Measurements from ENCODE around the gene BCR. TPM values are rescaled to one million over a fixed set of nuclear protein-coding genes. Genes with fewer than 3 reads are reported as not detected.
"Not testable (repeated sequence)": the region's sequence is repeated elsewhere in the genome, so short reads cannot be mapped to it uniquely, and the experiment has no call there.

The BCR gene
- total RNA-seq, 2 experiments from 2014 or later: 42.2 to 51.3 TPM

DNA sequence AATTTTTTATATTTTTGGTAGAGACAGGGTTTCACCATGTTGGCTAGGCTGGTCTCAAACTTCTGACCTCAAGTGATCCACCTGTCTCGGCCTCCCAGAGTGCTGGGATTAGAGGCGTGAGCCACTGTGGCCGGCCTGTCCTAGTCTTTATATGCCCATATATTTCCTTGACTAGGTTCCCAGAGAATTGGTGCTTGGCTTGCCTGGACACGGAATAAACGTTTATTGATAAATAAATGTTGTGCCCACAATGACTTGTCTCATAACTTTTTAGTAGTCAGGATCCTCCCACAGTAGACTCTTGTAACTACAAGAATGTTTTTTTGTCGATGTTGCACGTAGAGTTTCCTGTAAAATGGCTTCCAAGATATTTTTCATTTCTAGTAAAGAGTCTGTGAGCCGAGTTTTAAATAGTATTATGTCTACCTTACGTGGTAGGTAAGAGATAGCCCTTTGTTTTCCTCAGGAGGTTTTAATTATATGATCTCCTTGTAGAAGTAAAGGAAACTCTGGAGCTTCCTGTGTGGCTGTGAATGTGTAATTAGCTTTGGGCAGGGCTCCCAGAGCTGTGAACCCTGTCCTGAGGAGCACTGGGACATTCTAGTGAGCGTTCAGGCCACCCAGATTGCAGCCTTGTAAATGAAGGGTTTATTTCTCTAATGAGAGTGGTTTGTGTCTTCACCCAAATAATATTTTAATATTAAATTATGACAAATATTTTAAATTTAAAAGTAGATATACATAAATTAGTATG, 161.8 kb downstream of the BCR start:
- H3K9me2 ChIP-seq (ENCODE audit: insufficient read depth, low read length); H3K36me3 ChIP-seq (ENCODE audit: insufficient read depth, low read length); H3K27ac ChIP-seq (ENCODE audit: low read depth, low read length, poor library complexity, severe bottlenecking); H3K4me1 ChIP-seq (ENCODE audit: insufficient read depth, low read length, poor library complexity, severe bottlenecking); H3K4me2 ChIP-seq (ENCODE audit: low read length); H3K4me3 ChIP-seq (ENCODE audit: low read depth, low read length, poor library complexity, severe bottlenecking); H3K79me2 ChIP-seq (ENCODE audit: insufficient read depth, low read depth, low read length); POLR2A ChIA-PET; BruUV-seq (replicated peaks); DNase-seq (ENCODE audit: low spot score); CTCF ChIA-PET (ENCODE audit: unreplicated experiment); intact Hi-C loops (cut with micrococcal nuclease; ENCODE audit: unreplicated experiment); H3K9me3 ChIP-seq (ENCODE audit: low read length); H2AFZ ChIP-seq (ENCODE audit: low read length); H4K20me1 ChIP-seq (ENCODE audit: insufficient read depth, low read length): not testable (repeated sequence)

DNA sequence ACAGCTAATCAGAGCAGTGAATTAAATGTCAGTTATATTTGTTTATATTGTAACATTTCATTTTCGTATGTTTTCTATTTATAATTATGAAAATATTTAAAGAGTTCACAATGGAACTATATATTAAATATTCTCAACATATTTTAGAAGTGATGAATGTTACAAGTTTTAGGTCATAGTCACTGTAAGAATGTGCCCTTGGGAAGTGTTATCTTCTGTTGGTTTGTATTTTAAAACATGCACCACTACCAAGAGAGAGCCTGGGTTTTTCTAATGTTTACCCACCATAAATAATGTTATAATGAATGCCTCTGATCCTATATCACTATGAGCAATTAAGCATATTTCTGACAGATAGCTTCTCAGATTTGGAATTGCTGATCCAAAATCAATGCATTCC, 171.0 kb downstream of the BCR start:
- Histone ChIP-seq H3K4me3 (ENCODE audit: low read depth, low read length, poor library complexity, severe bottlenecking) (no peak overlapping the region), H3K4me2 (ENCODE audit: low read length) (no peak overlapping the region), H2AFZ (ENCODE audit: low read length) (no peak overlapping the region), H3K27ac (ENCODE audit: low read depth, low read length, poor library complexity, severe bottlenecking) (no peak overlapping the region), H3K4me1 (ENCODE audit: insufficient read depth, low read length, poor library complexity, severe bottlenecking) (no peaks in the 10 kb centered on the region), H4K20me1 (ENCODE audit: insufficient read depth, low read length) (no peaks in the 10 kb centered on the region; the same call in 1 of the 2 replicates), H3K79me2 (ENCODE audit: insufficient read depth, low read depth, low read length) (no peaks in the 10 kb centered on the region), H3K9me2 (ENCODE audit: insufficient read depth, low read length) (no peaks in the 10 kb centered on the region), H3K9me3 (ENCODE audit: low read length) (no peaks in the 10 kb centered on the region), H3K36me3 (ENCODE audit: insufficient read depth, low read length) (no peaks in the 10 kb centered on the region)
- intact Hi-C loops (cut with micrococcal nuclease; ENCODE audit: unreplicated experiment): no loop called here
- TF ChIP-seq, protein P1, sequence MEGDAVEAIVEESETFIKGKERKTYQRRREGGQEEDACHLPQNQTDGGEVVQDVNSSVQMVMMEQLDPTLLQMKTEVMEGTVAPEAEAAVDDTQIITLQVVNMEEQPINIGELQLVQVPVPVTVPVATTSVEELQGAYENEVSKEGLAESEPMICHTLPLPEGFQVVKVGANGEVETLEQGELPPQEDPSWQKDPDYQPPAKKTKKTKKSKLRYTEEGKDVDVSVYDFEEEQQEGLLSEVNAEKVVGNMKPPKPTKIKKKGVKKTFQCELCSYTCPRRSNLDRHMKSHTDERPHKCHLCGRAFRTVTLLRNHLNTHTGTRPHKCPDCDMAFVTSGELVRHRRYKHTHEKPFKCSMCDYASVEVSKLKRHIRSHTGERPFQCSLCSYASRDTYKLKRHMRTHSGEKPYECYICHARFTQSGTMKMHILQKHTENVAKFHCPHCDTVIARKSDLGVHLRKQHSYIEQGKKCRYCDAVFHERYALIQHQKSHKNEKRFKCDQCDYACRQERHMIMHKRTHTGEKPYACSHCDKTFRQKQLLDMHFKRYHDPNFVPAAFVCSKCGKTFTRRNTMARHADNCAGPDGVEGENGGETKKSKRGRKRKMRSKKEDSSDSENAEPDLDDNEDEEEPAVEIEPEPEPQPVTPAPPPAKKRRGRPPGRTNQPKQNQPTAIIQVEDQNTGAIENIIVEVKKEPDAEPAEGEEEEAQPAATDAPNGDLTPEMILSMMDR (conservative IDR thresholded peaks at IDR 0.05; ENCODE audit: low read length): no peak
- no peak for TF ChIP-seq EZH2phosphoT487 (IDR thresholded peaks at IDR 0.05; ENCODE audit: borderline replicate concordance, low read depth, low read length)
- ChIA-PET POLR2A (no interaction called here), CTCF (ENCODE audit: unreplicated experiment) (no interaction called here)
- BruUV-seq (replicated peaks): no TSS peak
- DNase-seq (ENCODE audit: low spot score): no peak

- ChIA-PET POLR2A (no interaction called here), CTCF (ENCODE audit: unreplicated experiment) (no interaction called here)
- no peaks in the 10 kb centered on the region for H3K4me1 ChIP-seq (ENCODE audit: insufficient read depth, low read length, poor library complexity, severe bottlenecking)
- no peaks in the 10 kb centered on the region; the same call in 1 of the 2 replicates for H4K20me1 ChIP-seq (ENCODE audit: insufficient read depth, low read length)
- H3K4me3 ChIP-seq (ENCODE audit: low read depth, low read length, poor library complexity, severe bottlenecking): no peak overlapping the region
- no TSS peak for BruUV-seq (replicated peaks)
- no peak overlapping the region for H3K27ac ChIP-seq (ENCODE audit: low read depth, low read length, poor library complexity, severe bottlenecking)
- H3K4me2 ChIP-seq (ENCODE audit: low read length): no peak overlapping the region
- H3K9me3 ChIP-seq (ENCODE audit: low read length): no peaks in the 10 kb centered on the region
- H2AFZ ChIP-seq (ENCODE audit: low read length): no peak overlapping the region
- intact Hi-C loops (cut with micrococcal nuclease; ENCODE audit: unreplicated experiment): no loop called here
- H3K36me3 ChIP-seq (ENCODE audit: insufficient read depth, low read length): no peaks in the 10 kb centered on the region
- no peaks in the 10 kb centered on the region for H3K79me2 ChIP-seq (ENCODE audit: insufficient read depth, low read depth, low read length)
- no peak for DNase-seq (ENCODE audit: low spot score)
- no peak for TF ChIP-seq EZH2phosphoT487 (IDR thresholded peaks at IDR 0.05; ENCODE audit: borderline replicate concordance, low read depth, low read length)
- TF ChIP-seq, protein P1 (conservative IDR thresholded peaks at IDR 0.05; ENCODE audit: low read length): no peak
- H3K9me2 ChIP-seq (ENCODE audit: insufficient read depth, low read length): no peaks in the 10 kb centered on the region
These were observed 172.7 kb downstream of the BCR start for GRCh38 chr22:23353004-23353403.
